ENCODE results near the gene CATSPERB. TPM values are rescaled to one million over a fixed set of nuclear protein-coding genes. Genes with fewer than 3 reads are reported as not detected.
"Not testable (repeated sequence)": the region's sequence is repeated elsewhere in the genome, so short reads cannot be mapped to it uniquely, and the experiment has no call there.

The CATSPERB gene
- total RNA-seq, 2 experiments from 2014 or later, result 0.14 to 0.29 TPM

DNA sequence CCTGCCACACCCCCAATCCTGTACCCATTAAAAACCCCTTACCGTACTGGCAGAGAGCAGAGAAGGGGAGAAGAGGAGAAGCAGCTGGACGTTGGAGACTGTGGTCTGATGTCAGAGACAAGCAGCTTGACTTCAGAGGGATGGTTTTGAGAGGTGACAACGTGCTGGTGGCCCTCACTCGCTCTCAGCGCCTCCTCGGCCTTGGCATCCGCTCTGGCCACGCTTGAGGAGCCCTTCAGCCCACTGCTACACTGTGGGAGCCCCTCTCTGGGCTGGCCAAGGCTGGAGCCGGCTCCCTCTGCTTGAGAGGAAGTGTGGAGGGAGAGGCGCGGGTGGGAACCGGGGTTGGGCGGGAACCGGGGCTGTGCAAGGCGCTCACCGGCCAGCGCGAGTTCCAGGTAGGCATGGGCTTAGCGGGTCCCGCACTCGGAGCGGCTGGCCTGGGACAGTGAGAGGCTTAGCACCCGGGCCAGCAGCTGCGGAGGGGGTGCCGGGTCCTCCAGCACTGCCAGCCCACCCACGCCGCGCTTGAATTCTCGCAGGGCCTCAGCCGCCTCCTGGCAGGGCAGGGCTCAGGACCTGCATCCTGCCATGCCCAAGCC is 154.2 kb downstream of the CATSPERB start:
- Mint-ChIP-seq H3K9me3 (ENCODE audit: low read depth) (peaks cover 2% of the 10 kb centered on the region), H3K27me3 (peaks cover 31% of the 10 kb centered on the region), H3K36me3 (no peaks in the 10 kb centered on the region), H3K4me3 (no peak overlapping the region), H3K4me1 (peaks cover 8% of the 10 kb centered on the region), H3K27ac (no peak overlapping the region)
- no peak for DNase-seq
- no peak for ATAC-seq
- CTCF ChIA-PET, result no interaction called here

DNA sequence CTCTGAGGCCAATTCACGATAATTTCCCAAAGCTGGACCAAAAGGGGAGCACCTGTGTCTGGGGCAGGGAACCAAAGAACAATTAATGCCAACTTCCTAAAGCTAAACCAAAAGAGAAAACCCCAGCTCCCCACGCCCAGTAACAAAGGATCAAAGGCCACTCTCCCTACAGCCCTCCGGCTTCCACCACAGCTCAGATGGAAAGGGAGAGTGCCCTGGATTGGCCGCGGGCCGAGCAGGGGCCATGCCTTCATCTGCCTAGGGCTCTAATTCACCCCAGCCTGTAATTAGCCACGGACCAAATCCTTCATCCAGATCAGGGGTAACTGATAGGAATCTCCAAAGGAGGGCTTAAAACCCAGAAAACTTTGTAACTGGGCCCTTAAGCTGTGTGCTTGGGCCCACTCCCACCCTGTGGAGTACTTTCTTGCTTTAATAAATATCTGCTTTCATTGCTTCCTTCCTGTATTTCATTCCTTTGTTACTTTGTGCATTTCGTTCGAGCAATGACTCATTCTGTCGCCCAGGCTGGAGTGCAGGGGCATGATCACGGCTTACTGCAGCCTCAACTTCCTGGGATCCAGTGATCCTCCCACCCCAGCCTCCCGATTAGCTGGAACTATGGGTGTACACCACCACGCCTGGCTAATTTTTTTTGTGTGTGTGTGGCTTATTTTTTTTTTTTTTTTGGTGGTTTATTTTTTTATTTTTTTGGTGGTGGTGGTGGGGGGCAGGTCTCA is 156.2 kb downstream of the CATSPERB start:
- Mint-ChIP-seq H3K36me3 (no peaks in the 10 kb centered on the region), H3K27me3 (peaks cover 33% of the 10 kb centered on the region), H3K4me1 (peaks cover 8% of the 10 kb centered on the region), H3K4me3 (no peak overlapping the region), H3K9me3 (ENCODE audit: low read depth) (peaks cover 2% of the 10 kb centered on the region), H3K27ac (no peak overlapping the region)
- ATAC-seq (no peak), DNase-seq (no peak)
- CTCF ChIA-PET, result interaction anchor here (1.2 kb wide), 1 partner anchor 14 kb away, joined by 3 read pairs; no protein-coding TSS in a partner anchor

DNA sequence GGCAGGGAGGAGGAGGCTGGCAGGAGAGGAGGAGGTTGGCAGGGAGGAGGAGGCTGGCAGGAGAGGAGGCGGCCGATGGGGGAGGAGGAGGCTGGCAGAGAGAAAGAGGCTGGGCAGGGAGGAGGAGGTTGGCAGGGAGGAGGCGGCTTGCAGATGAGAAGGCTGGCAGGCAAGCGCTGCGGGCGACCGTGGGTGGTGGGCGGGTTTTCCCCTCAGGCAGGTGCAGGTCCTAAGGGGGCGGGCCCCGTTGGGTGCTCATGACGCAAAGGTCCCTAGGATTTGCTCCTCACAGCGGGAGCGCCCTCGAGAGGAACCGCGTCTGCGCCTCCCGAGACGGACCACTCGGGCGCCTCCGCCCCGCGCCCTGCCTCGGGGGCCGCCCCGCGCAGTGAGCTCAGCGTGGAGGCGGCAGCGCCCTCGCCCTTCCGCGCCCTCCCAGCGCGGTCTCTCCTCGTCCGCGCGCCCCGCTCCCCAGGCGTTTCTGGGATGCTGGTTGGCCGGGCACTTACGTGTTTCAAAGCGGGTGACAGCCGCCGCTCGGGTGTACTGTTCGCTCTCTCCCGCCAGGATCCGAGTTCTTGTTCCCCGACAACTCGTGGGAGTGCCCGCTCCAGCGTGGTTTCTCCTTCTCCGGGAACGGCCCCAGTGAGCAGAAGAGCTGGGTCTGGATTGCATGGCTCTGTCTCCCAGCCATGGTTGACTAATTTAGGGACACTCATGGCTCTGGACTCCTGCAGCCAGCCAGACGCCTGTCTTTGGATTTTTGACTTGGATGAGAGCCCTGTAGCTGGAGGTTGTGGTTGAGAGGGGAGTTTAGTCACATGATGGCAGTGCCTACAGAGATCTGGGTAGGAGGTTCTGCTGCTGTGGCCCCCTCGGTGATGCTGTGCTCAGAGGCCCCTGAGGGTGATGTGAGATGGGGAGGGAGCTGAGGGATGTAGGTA is 157.7 kb downstream of the CATSPERB start:
- H3K36me3 Mint-ChIP-seq, result no peaks in the 10 kb centered on the region
- peaks cover 30% of the 10 kb centered on the region for H3K27me3 Mint-ChIP-seq
- H3K4me3 Mint-ChIP-seq, result peak overlapping the region; percentile 67
- DNase-seq (peak; percentile 70), ATAC-seq (peak; percentile 92)
- peaks cover 2% of the 10 kb centered on the region for H3K9me3 Mint-ChIP-seq (ENCODE audit: low read depth)
- CTCF ChIA-PET, result interaction anchor here (0.6 to 1.3 kb wide), 4 partner anchors 12 to 423 kb away, joined by 3 to 4 read pairs (median 3); no protein-coding TSS in a partner anchor
- H3K27ac Mint-ChIP-seq, result no peak overlapping the region
- peaks cover 8% of the 10 kb centered on the region for H3K4me1 Mint-ChIP-seq

DNA sequence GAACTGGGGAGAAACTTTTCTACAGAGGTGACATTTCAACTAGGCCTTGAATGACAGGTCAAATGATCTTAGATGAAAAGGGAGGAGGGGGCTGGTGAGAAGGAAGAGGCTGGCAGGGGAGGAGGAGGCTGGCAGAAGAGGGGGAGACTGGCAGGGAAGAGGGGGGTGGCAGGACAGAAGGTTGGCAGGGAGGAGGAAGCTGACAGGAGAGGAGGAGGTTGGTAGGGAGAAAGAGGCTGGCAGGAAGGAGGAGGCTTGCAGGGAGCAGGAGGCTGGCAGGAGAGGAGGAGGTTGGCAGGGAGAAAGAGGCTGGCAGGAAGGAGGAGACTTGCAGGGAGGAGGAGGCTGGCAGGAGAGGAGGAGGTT is 158.4 kb downstream of the CATSPERB start:
- ATAC-seq, result no peak
- CTCF ChIA-PET, result interaction anchor here (1.3 kb wide), 1 partner anchor 423 kb away, joined by 3 read pairs; no protein-coding TSS in a partner anchor
- Mint-ChIP-seq H3K27me3 (peaks cover 30% of the 10 kb centered on the region), H3K9me3 (ENCODE audit: low read depth) (no peaks in the 10 kb centered on the region), H3K27ac (no peak overlapping the region), H3K36me3 (no peaks in the 10 kb centered on the region), H3K4me3 (peak overlapping the region; percentile 67), H3K4me1 (peaks cover 8% of the 10 kb centered on the region)
- DNase-seq, result no peak

DNA sequence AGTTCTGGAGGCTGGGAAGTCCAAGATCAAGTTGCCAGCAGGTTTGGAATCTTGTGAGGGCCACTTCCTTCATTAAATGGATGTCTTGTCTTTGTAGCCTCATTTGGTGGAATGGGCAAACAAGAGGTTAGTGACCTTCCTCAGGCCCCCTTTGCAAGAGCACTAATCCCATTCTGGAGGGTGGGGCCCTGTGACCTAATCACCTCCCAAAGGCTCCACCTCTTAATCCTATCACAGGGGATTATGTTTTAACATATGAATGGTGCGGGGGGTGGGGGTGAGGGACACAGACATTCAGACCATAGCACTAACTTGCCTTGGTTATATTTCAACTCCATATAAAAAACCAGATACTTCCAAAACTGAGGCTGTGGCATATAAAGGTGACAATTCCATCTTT is 161.9 kb downstream of the CATSPERB start:
- DNase-seq (no peak), ATAC-seq (no peak)
- Mint-ChIP-seq H3K27ac (no peak overlapping the region), H3K4me1 (peaks cover 8% of the 10 kb centered on the region), H3K4me3 (no peak overlapping the region), H3K9me3 (ENCODE audit: low read depth) (no peaks in the 10 kb centered on the region), H3K27me3 (peaks cover 24% of the 10 kb centered on the region), H3K36me3 (no peaks in the 10 kb centered on the region)
- CTCF ChIA-PET, result no interaction called here

DNA sequence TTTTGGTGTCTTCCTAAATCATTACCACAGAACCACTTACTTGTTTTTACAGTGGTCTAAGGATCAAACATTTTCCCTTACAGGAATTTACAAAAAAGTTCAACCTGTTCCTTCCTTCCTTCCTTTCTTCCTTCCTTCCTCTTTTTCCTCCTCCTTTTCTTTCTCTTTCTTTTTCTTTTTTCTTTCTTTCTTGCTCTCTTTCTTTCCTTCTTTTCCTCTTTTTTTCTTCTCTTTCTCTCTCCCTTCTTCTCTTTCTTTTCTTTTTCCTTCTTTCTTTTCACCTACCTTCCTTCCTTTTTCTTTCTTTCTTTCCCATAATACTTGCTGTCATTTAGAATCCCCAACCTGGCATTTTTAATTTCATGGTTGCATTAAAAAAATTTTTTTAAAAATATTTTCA is 162.6 kb downstream of the CATSPERB start:
- CTCF ChIA-PET, result no interaction called here
- no peak overlapping the region for H3K27ac Mint-ChIP-seq
- no peak overlapping the region for H3K4me3 Mint-ChIP-seq
- ATAC-seq (no peak), DNase-seq (no peak)
- no peaks in the 10 kb centered on the region for H3K9me3 Mint-ChIP-seq (ENCODE audit: low read depth)
- H3K36me3 Mint-ChIP-seq, result no peaks in the 10 kb centered on the region
- H3K4me1 Mint-ChIP-seq, result peaks cover 2% of the 10 kb centered on the region
- H3K27me3 Mint-ChIP-seq, result peaks cover 17% of the 10 kb centered on the region

DNA sequence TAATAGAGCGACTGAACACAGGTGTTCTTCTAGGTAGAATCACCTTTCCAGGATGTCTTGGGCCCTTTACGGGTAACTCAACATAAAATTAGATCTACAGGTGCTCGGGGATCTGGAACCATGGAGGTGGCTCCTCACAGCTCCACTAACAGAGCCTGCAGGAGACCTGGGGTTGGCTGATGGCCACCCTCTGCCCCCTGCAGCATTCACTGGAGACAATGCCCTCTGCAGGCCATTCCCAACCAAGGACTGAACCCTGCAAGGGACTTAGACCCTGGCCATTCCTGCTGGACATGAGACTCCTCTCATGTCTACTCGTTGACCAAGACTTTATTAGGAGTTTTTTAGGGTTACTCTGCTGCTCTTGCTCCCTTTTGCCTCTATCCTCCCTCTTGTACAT is 163.3 kb downstream of the CATSPERB start:
- H3K27me3 Mint-ChIP-seq, result peaks cover 12% of the 10 kb centered on the region
- ATAC-seq (no peak), DNase-seq (no peak)
- no peak overlapping the region for H3K4me3 Mint-ChIP-seq
- no peaks in the 10 kb centered on the region for H3K36me3 Mint-ChIP-seq
- no peak overlapping the region for H3K27ac Mint-ChIP-seq
- H3K9me3 Mint-ChIP-seq (ENCODE audit: low read depth), result no peaks in the 10 kb centered on the region
- CTCF ChIA-PET, result interaction anchor here (0.6 kb wide), 1 partner anchor 8 kb away, joined by 3 read pairs; no protein-coding TSS in a partner anchor
- H3K4me1 Mint-ChIP-seq, result no peaks in the 10 kb centered on the region

DNA sequence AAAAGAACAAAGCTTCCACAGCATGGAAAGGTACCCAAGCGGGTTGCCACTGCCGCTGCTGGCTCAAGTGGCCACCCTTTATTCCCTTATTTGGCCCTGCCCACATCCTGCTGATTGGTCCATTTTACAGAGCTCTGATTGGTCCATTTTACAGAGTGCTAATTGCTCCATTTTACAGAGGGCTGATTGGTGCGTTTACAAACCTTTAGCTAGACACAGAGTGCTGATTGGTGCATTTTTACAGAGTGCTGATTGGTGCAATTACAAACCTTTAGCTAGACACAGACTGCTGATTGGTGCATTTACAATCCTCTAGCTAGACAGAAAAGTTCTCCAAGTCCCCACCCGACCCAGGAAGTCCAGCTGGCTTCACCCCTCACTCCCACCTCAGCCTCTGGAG is 164.1 kb downstream of the CATSPERB start:
- ATAC-seq; H3K4me1 Mint-ChIP-seq; DNase-seq; H3K4me3 Mint-ChIP-seq; H3K36me3 Mint-ChIP-seq; H3K27me3 Mint-ChIP-seq; H3K9me3 Mint-ChIP-seq (ENCODE audit: low read depth); CTCF ChIA-PET; H3K27ac Mint-ChIP-seq: not testable (repeated sequence)

DNA sequence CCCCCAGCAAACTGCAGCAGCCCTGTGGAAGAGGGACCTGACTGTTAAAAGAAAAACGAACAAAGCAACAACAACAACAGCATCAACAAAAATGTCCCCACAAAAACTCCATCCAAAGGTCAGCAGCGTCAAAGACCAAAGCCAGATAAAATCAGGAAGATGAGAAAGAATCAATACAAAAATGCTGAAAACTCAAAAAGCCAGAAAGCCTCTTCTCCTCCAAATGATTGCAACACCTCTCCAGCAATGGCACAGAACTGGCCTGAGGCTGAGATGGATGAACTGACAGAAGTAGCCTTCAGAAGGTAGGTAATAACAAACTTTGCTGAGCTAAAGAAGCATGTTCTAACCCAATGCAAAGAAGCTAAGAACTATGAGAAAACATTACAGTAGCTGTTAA is 176.4 kb downstream of the CATSPERB start:
- peaks cover 2% of the 10 kb centered on the region for H3K9me3 Mint-ChIP-seq (ENCODE audit: low read depth)
- ATAC-seq (no peak), DNase-seq (no peak)
- no peaks in the 10 kb centered on the region for H3K4me1 Mint-ChIP-seq
- CTCF ChIA-PET, result no interaction called here
- no peak overlapping the region for H3K27ac Mint-ChIP-seq
- peaks cover 19% of the 10 kb centered on the region for H3K27me3 Mint-ChIP-seq
- peaks cover 2% of the 10 kb centered on the region for H3K36me3 Mint-ChIP-seq
- no peak overlapping the region for H3K4me3 Mint-ChIP-seq

DNA sequence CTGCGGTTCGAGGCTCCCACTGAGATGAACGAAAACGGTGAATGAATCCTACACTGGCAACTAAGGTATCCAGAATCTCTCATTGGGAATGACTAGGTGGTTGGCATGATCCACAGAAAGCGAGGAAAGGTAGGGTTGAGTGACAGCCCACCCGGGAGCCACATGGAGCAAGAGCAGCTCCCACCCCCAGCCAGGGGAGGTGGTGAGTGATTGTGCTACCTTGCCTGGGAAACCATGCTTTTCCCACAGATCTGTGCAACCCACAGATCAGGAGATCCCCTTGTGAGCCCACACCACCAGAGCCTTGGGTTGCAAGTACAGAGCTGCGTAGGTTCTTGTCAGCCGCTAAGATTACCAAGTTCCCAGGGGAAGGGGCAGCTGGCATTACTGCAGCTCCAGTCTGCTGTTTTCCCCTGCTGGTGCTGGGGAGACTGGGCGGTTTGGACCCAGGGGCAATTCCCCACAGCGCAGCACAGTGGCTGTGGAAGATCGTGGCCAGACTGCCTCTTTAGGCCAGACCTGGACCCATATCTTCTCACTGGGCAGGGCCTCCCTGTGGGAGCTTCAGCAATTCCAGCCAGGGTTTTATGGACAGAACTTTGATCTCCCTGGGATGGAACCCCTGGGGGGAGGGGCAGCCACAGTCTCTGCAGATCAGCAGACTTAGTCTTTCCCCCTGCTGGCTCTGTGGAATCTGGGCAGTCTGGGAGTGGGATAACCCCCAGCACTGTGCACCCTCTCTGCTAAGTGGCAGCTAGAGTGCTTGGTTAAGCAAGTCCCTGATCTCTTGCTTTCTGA is 177.2 kb downstream of the CATSPERB start:
- Mint-ChIP-seq H3K27ac (no peak overlapping the region), H3K27me3 (peaks cover 12% of the 10 kb centered on the region), H3K9me3 (ENCODE audit: low read depth) (peaks cover 2% of the 10 kb centered on the region), H3K36me3 (peaks cover 2% of the 10 kb centered on the region), H3K4me1 (no peaks in the 10 kb centered on the region), H3K4me3 (no peak overlapping the region)
- DNase-seq (no peak), ATAC-seq (no peak)
- CTCF ChIA-PET, result no interaction called here

DNA sequence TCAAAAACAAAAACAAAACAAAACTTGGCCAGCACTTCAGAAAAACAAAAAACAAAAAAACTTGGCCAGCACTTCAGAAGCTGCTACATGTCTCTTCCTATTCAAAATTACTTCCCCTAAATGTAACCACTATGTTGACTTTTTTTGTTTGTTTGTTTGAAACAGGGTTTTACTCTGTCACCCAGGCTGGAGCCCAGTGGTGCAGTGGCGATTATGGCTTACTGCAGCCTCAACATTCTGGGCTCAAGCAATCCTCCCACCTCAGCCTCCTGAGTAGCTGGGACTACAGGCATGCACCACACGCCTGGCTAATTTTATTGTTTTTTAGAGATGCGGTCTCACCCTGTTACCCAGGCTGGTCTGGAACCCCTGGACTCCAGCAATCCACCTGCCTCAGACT is 183.8 kb downstream of the CATSPERB start:
- no peaks in the 10 kb centered on the region for H3K4me1 Mint-ChIP-seq
- no peak for DNase-seq
- H3K27ac Mint-ChIP-seq, result no peak overlapping the region
- no peaks in the 10 kb centered on the region for H3K9me3 Mint-ChIP-seq (ENCODE audit: low read depth)
- peaks cover 2% of the 10 kb centered on the region for H3K36me3 Mint-ChIP-seq
- H3K4me3 Mint-ChIP-seq, result no peak overlapping the region
- CTCF ChIA-PET, result no interaction called here
- H3K27me3 Mint-ChIP-seq, result peaks cover 8% of the 10 kb centered on the region
- no peak for ATAC-seq

DNA sequence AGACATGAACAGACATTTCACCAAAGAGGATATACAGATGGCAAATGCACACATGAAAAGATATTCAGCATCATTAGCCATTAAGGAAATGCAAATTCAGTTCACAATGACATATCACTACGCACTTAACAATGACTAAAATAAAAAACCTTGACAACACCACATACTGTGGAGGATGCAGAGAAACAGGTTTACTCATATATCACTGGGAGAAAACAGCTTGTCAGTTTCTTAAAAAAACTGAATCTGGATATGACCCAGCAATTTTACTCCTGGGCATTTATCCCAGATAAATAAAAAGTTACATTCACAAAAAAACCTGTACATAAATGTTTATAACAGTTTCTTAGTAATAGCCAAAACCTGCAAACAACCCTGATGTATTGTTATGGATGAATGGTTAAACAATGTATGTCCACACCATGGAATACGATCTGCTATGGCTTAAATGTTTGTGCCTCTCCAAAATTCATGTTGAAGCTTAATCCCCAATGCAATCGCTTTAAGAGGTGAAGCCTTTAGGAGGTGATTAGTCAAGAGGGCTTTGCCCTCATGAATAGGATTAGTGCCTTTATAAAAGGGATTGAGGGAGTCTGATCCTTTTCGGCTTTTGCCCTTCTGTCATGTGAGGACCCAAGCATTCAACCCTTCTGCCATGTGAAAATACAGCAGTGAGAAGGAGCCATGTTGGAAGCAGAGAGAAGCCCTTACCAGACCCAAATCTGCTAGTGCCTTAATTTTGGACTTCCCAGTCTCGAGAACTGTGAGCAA is 185.8 kb downstream of the CATSPERB start:
- Mint-ChIP-seq H3K27me3 (peaks cover 8% of the 10 kb centered on the region), H3K4me3 (no peak overlapping the region), H3K36me3 (peaks cover 4% of the 10 kb centered on the region), H3K4me1 (no peaks in the 10 kb centered on the region), H3K9me3 (ENCODE audit: low read depth) (peaks cover 12% of the 10 kb centered on the region), H3K27ac (no peak overlapping the region)
- DNase-seq, result no peak
- ATAC-seq, result no peak
- CTCF ChIA-PET, result no interaction called here

Data from activated CD8-positive, alpha-beta memory T cell treated with anti-CD3 and anti-CD28 coated beads, Interleukin-2, amount 10 ng/mL, durations not matched to agents 7 days and 5 days (primary cell).